Left ventricle myocardium inferior (tissue), 1 donor: Measurements from ENCODE around the gene GAA. TPM values are rescaled to one million over a fixed set of nuclear protein-coding genes. Genes with fewer than 3 reads are reported as not detected.

Experiments
- DNase-seq: peaks from one replicate; pipeline ENCODE4 v3.0.0-alpha.2; 2020
- H3K27ac ChIP-seq: fragments of 200-600 bp; replicated peaks from 2 replicates; pipeline ENCODE4 v1.8.0; 2021
- H3K27me3 ChIP-seq: fragments of 200-600 bp; 2 replicates; pipeline ENCODE4 v1.8.0; 2021; ENCODE audit warnings: low read depth
- H3K36me3 ChIP-seq: fragments of 200-600 bp; 2 replicates; pipeline ENCODE4 v1.8.0; 2021
- H3K4me1 ChIP-seq: fragments of 200-600 bp; 2 replicates; pipeline ENCODE4 v1.8.0; 2021
- H3K4me3 ChIP-seq: fragments of 200-600 bp; 2 replicates; pipeline ENCODE4 v1.8.0; 2021; ENCODE audit warnings: mild to moderate bottlenecking, moderate library complexity
- H3K9me3 ChIP-seq: fragments of 200-600 bp; replicated peaks from 2 replicates; pipeline ENCODE4 v1.8.0; 2021
- intact Hi-C: fragments of 100-400 bp; cut with micrococcal nuclease; formaldehyde crosslinking; loops from one replicate; pipeline ENCODE4 v1.11.0; 2022
- total RNA-seq: library from RNA; stranded (reverse); fragmentation: NEBNext Ultra II Directional; extraction: Animal tissue kit (Norgen Biotek cat#: 25700); gene quantifications from one replicate; pipeline ENCODE4 v1.2.1, GENCODE V29; 2021
- TF ChIP-seq, protein P1 (sequence below): fragments of 200-600 bp; IDR thresholded peaks from 2 replicates; pipeline ENCODE4 v1.8.0; 2021; ENCODE audit warnings: antibody characterized with exemption, mild to moderate bottlenecking, borderline replicate concordance
- donor health status: DM: no; HTN: yes; CAD: no; lungs with severe emphysema.

The GAA gene
- total RNA-seq, 1 donor from 2014 or later = 44.4 TPM

DNA sequence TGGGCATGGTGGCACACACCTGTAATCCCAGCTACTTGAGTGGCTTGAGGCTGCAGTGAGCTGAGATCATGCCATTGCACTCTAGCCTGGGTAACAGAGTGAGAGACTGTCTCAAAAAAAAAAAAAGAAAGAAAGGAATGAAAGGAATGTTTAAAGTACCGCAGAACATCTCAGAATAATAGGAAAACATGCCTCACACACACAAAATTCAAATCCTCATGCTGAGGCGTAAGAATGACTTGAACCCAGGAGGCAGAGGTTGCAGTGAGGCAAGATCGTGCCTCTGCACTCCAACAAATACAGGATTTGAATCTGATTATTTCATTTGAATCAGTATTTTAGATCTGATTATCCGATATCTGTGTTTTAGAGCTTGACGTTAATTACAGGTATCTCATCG, 21.3 kb upstream of the GAA start:
- H3K4me3 ChIP-seq = no peak overlapping the region
- H3K36me3 ChIP-seq = no peaks in the 10 kb centered on the region
- DNase-seq = no peak
- intact Hi-C loops = no loop called here
- H3K9me3 ChIP-seq = no peaks in the 10 kb centered on the region
- TF ChIP-seq, protein P1, sequence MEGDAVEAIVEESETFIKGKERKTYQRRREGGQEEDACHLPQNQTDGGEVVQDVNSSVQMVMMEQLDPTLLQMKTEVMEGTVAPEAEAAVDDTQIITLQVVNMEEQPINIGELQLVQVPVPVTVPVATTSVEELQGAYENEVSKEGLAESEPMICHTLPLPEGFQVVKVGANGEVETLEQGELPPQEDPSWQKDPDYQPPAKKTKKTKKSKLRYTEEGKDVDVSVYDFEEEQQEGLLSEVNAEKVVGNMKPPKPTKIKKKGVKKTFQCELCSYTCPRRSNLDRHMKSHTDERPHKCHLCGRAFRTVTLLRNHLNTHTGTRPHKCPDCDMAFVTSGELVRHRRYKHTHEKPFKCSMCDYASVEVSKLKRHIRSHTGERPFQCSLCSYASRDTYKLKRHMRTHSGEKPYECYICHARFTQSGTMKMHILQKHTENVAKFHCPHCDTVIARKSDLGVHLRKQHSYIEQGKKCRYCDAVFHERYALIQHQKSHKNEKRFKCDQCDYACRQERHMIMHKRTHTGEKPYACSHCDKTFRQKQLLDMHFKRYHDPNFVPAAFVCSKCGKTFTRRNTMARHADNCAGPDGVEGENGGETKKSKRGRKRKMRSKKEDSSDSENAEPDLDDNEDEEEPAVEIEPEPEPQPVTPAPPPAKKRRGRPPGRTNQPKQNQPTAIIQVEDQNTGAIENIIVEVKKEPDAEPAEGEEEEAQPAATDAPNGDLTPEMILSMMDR = no peak
- H3K27me3 ChIP-seq = no peaks in the 10 kb centered on the region
- peaks cover 6% of the 10 kb centered on the region for H3K4me1 ChIP-seq
- no peak overlapping the region for H3K27ac ChIP-seq

DNA sequence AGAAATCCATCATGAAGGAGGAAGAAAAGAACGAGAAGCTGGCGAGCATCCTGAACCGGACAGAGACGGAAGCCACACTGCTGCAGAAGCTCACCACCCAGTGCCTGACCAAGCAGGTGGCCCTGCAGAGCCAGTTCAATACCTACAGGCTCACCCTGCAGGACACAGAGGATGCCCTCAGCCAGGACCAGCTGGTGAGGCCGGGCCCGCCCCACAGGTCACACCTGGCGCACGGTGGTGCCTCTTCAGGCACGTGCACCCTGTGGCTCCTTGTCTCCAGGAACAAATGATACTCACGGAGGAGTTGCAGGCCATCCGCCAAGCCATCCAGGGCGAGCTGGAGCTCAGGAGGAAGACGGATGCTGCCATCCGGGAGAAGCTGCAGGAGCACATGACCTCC, 19.8 kb upstream of the GAA start:
- TF ChIP-seq, protein P1 = no peak
- DNase-seq = no peak
- Histone ChIP-seq H3K4me1 (peaks cover 6% of the 10 kb centered on the region), H3K27me3 (no peaks in the 10 kb centered on the region), H3K4me3 (no peak overlapping the region), H3K9me3 (no peaks in the 10 kb centered on the region), H3K27ac (no peak overlapping the region), H3K36me3 (no peaks in the 10 kb centered on the region)
- intact Hi-C loops = no loop called here

DNA sequence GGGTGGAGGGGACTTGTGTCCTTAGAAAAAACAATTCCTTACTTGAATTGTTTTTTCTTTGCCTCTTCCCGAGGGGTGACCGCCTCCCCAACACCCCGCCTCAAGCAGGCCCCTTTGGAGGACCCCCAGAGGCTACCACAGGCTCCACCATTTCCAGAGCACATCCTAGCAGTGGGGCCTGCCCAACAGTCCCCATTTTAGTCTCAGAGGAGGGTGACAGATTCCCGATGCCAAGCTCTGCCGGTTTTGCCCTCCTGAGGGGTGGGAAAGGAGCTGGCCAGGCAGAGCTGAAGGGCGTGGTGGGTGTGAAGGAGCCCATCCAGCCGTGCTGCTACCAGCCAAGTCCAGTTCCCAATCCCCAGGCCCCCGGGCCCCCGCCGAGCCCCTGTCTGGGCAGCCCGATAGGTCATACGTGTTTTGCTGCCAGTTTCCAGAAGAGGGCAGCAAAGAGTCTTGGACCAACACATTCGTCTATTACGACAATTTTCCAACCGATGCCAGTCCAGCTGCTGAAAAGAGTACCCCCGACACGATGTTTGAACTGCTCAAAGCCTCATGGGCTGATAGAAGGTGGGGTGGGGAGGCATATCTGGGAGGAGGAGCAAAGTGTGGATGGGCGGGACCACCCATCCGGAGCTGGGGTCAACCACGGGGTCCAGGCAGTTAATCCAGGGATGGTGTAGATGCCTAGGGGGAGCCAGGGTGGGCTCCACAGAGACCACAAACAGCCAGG, 18.8 kb upstream of the GAA start:
- Histone ChIP-seq H3K4me1 (peaks cover 6% of the 10 kb centered on the region), H3K36me3 (no peaks in the 10 kb centered on the region), H3K9me3 (no peaks in the 10 kb centered on the region), H3K27ac (no peak overlapping the region), H3K4me3 (peak overlapping the region; percentile 30), H3K27me3 (no peaks in the 10 kb centered on the region)
- TF ChIP-seq, protein P1 = peak; percentile 81
- DNase-seq = no peak
- intact Hi-C loops = no loop called here

DNA sequence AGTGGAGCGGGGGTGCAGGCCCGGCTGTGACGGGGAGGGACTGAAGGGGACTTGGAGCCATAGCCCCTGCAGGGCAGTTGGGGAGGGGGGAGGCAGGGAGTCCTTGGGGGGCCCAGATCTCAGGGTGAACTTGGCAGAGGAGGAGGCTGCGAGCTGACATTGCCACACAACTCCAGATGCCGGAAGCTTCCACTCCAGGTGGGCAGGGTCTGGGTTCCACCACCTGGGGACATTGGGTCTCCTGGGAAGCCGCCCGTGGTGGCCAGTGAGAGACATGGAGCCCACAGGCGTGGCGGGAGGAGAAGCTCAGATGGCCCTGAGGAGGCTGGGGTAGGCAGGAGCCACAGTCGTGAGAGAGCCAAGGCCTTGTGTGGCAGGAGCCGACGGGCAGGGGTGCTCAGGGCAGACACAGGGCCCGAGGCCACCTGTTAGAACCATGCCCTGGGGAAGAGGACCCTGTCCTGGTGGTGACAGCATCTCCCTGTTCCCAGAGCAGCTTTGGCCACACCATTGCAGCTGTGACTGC, 18.2 kb upstream of the GAA start:
- Histone ChIP-seq H3K4me3 (no peak overlapping the region), H3K27ac (no peak overlapping the region), H3K4me1 (peaks cover 6% of the 10 kb centered on the region), H3K9me3 (no peaks in the 10 kb centered on the region), H3K36me3 (no peaks in the 10 kb centered on the region), H3K27me3 (no peaks in the 10 kb centered on the region)
- DNase-seq = no peak
- TF ChIP-seq, protein P1 = no peak
- intact Hi-C loops = no loop called here

DNA sequence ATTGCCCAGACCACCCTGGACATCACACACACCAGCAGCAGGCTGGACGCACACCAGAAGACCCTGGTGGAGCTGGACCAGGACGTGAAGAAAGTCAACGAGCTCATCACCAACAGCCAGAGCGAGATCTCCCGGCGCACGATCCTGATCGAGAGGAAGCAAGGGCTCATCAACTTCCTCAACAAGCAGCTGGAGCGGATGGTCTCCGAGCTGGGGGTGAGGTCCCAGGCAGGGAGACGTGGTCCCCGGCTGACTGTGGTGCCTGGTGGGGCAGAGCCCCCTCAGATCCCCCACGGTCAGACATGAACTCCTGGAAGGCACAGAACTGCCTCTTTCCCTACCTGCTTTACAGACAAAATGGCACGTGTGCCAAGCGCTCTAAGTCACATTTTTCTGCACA, 16.6 kb upstream of the GAA start:
- H3K27ac ChIP-seq = no peak overlapping the region
- peaks cover 6% of the 10 kb centered on the region for H3K4me1 ChIP-seq
- no peaks in the 10 kb centered on the region for H3K36me3 ChIP-seq
- TF ChIP-seq, protein P1 = no peak
- H3K4me3 ChIP-seq = no peak overlapping the region
- H3K27me3 ChIP-seq = no peaks in the 10 kb centered on the region
- no peaks in the 10 kb centered on the region for H3K9me3 ChIP-seq
- intact Hi-C loops = no loop called here
- DNase-seq = no peak
